Mesothelial cell of epicardium (in vitro differentiated cells): ENCODE measurements around the gene CCDC88B. TPM values are rescaled to one million over a fixed set of nuclear protein-coding genes. Genes with fewer than 3 reads are reported as not detected.
"Not testable (repeated sequence)": the region's sequence is repeated elsewhere in the genome, so short reads cannot be mapped to it uniquely, and the experiment has no call there.

Experiments
- DNase-seq, 2 experiments: peaks; one replicate each; pipeline ENCODE4 v3.0.0; 2021; ENCODE audit warnings: low spot score in 2 of 2; ENCODE audit not compliant: unreplicated experiment in 2 of 2
- H3K27ac Mint-ChIP-seq: 2 replicates; pipeline ENCODE4 v1.8.0; 2021; ENCODE audit warnings: mixed read lengths
- H3K27me3 Mint-ChIP-seq: 2 replicates; pipeline ENCODE4 v1.8.0; 2021; ENCODE audit warnings: low read depth, mixed read lengths
- H3K36me3 Mint-ChIP-seq: 2 replicates; pipeline ENCODE4 v1.8.0; 2021; ENCODE audit warnings: mixed read lengths
- H3K4me1 Mint-ChIP-seq: 2 replicates; pipeline ENCODE4 v1.8.0; 2021; ENCODE audit warnings: mixed read lengths
- H3K4me3 Mint-ChIP-seq: 2 replicates; pipeline ENCODE4 v1.8.0; 2021; ENCODE audit warnings: mild to moderate bottlenecking, moderate library complexity, mixed read lengths
- H3K9me3 Mint-ChIP-seq: 2 replicates; pipeline ENCODE4 v1.8.0; 2021; ENCODE audit warnings: mixed read lengths
- CTCF ChIP-seq: fragments of 200-600 bp; sonication (generic); IDR thresholded peaks from one replicate; pipeline ENCODE4 v1.5.0; 2021; ENCODE audit warnings: antibody characterized with exemption; ENCODE audit not compliant: unreplicated experiment
- total RNA-seq: library from RNA; stranded (reverse); gene quantifications from 3 replicates; pipeline ENCODE4 v1.2.1, GENCODE V29; 2021

Gene CCDC88B
- total RNA-seq, 1 donor from 2014 or later, result 11.5 TPM

DNA sequence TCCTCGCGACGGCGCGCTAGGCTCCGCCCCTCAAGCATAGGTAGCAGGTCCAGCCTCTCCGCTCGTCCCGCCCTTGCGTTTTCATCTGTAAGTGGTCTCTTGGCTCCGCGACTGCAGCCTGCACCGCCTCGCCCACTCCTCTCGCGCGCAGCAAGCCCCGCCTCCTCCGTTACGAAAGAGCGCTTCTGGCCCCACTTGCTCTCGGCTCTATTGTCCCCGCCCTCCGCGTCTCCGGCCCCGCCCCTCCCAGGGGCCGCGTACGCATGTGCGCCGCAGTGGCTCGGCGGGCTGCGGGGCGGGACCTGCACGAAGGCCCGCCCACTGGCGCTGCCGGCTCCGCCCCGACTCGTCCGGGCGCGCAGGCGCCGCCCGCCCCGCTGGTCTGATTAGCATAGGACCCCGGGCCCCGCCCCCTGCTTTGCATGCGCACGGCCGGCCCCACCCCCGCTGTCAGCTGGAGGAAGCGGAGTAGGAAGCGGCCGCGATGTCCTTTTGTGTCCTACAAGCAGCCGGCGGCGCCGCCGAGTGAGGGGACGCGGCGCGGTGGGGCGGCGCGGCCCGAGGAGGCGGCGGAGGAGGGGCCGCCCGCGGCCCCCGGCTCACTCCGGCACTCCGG lies 34.8 kb upstream of the CCDC88B start, which contains the start of gene ESRRA:
Gene ESRRA (plus strand): TSS at position 450 of the 616 bp plus-strand sequence. CDS start 1,656 bp downstream, outside the sequence.
- H3K27ac Mint-ChIP-seq, result peak within 1 kb of the TSS; percentile 89
- peak within 1 kb of the TSS; percentile 86 for H3K4me3 Mint-ChIP-seq
- H3K36me3 Mint-ChIP-seq, result peaks cover 2% of the 10 kb centered on the region
- peaks cover 19% of the 10 kb centered on the region for H3K4me1 Mint-ChIP-seq
- peak; percentile 99 to 100 for DNase-seq
- peaks cover 22% of the 10 kb centered on the region for H3K27me3 Mint-ChIP-seq
- H3K9me3 Mint-ChIP-seq, result no peaks in the 10 kb centered on the region
- TF ChIP-seq CTCF, result no peak

- H3K4me1 Mint-ChIP-seq, result peaks cover 14% of the 10 kb centered on the region
- peak overlapping the region; percentile 86 for H3K4me3 Mint-ChIP-seq
- H3K27ac Mint-ChIP-seq, result peak overlapping the region; percentile 89
- H3K9me3 Mint-ChIP-seq, result no peaks in the 10 kb centered on the region
- TF ChIP-seq CTCF, result no peak
- H3K27me3 Mint-ChIP-seq, result peaks cover 15% of the 10 kb centered on the region
- H3K36me3 Mint-ChIP-seq, result peaks cover 4% of the 10 kb centered on the region
- DNase-seq, result peak in 1 of 2 experiments; percentile 56
Observed at GRCh38 chr11:64305691-64306562, 34.1 kb upstream of the CCDC88B start.

- peak overlapping the region; percentile 86 for H3K4me3 Mint-ChIP-seq
- H3K27ac Mint-ChIP-seq, result peak overlapping the region; percentile 89
- H3K27me3 Mint-ChIP-seq, result peaks cover 12% of the 10 kb centered on the region
- no peak for TF ChIP-seq CTCF
- no peaks in the 10 kb centered on the region for H3K9me3 Mint-ChIP-seq
- H3K4me1 Mint-ChIP-seq, result peaks cover 15% of the 10 kb centered on the region
- no peak for DNase-seq
- peaks cover 5% of the 10 kb centered on the region for H3K36me3 Mint-ChIP-seq
Observed at GRCh38 chr11:64306563-64306875, 33.5 kb upstream of the CCDC88B start.

GRCh38 chr11:64306876-64307622 lies 33.0 kb upstream of the CCDC88B start:
- no peak overlapping the region for H3K27ac Mint-ChIP-seq
- DNase-seq, result no peak

GRCh38 chr11:64307795-64308194 lies 32.2 kb upstream of the CCDC88B start:
- H3K9me3 Mint-ChIP-seq, H3K36me3 Mint-ChIP-seq, H3K27me3 Mint-ChIP-seq, DNase-seq: not testable (repeated sequence)
- H3K4me1 Mint-ChIP-seq, result peaks cover 15% of the 10 kb centered on the region
- H3K27ac Mint-ChIP-seq, result peak overlapping the region; percentile 7
- H3K4me3 Mint-ChIP-seq, result peak overlapping the region; percentile 15

More at GRCh38 chr11:64306876-64307622, 33.0 kb upstream of the CCDC88B start:
- peaks cover 15% of the 10 kb centered on the region for H3K4me1 Mint-ChIP-seq
- H3K27me3 Mint-ChIP-seq, result peaks cover 7% of the 10 kb centered on the region
- peak overlapping the region; percentile 86 for H3K4me3 Mint-ChIP-seq
- peaks cover 5% of the 10 kb centered on the region for H3K36me3 Mint-ChIP-seq
- no peak for TF ChIP-seq CTCF
- no peaks in the 10 kb centered on the region for H3K9me3 Mint-ChIP-seq

DNA sequence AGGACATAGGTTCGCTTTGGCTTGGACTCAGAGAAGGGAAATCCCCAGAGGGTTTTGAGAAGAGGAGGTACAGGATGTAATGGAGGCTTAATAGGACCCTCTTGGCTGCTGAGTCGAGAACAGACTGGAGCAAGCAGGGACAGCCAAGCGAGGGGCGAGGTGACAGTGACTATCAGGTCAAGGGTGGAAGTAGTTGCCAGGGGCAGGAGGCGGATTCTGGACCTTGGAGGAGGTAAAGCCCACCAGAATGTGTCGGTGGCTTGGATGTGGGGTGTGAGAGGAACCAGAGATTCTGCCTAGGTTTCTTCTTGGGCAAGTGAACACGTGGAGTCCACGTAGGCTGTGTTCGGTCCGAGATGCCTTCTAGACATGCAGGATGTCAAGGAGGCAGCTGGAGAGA lies 27.1 kb upstream of the CCDC88B start:
- H3K27me3 Mint-ChIP-seq, result no peaks in the 10 kb centered on the region
- peaks cover 14% of the 10 kb centered on the region for H3K4me1 Mint-ChIP-seq
- no peak overlapping the region for H3K27ac Mint-ChIP-seq
- no peak for DNase-seq
- no peak for TF ChIP-seq CTCF
- no peaks in the 10 kb centered on the region for H3K9me3 Mint-ChIP-seq
- no peak overlapping the region for H3K4me3 Mint-ChIP-seq
- H3K36me3 Mint-ChIP-seq, result peaks cover 3% of the 10 kb centered on the region
